CD4-positive, alpha-beta T cell treated with Interferon gamma for 1 hour (primary cell): ENCODE data around the gene SLC6A13.
"Not testable (repeated sequence)": the region's sequence is repeated elsewhere in the genome, so short reads cannot be mapped to it uniquely, and the experiment has no call there.

Experiments
- DNase-seq: peaks from one replicate; pipeline ENCODE4 v3.0.0-alpha.2; 2020

SLC6A13 gene

DNA sequence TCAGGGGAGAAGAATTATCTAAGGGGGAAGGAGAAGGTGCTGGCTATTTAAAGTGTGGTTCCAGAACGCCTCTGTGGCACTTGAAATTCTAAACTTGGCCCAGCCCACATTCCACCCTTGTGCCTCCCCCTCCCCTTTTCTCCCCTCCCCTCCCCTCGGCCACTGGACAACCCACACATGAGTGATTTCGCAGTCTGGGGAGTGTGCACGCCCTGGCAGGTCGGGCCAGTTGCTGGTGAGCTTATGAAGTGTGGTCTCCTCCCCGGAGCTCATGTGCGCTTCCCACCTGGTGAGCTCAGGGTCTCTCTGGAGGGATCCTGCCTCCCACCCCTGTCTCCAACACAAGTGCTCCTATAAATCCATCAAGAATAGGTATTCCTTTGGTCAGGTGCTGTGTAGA lies at the start of gene SLC6A13:
Gene SLC6A13 (minus strand): TSS at position 20 of the 400 bp plus-strand sequence. CDS start 2,784 bp downstream, outside the sequence.
- DNase-seq: no peak

- no peak for DNase-seq
These were observed 45.9 kb upstream of the SLC6A13 start for GRCh38 chr12:308511-308910.

DNA sequence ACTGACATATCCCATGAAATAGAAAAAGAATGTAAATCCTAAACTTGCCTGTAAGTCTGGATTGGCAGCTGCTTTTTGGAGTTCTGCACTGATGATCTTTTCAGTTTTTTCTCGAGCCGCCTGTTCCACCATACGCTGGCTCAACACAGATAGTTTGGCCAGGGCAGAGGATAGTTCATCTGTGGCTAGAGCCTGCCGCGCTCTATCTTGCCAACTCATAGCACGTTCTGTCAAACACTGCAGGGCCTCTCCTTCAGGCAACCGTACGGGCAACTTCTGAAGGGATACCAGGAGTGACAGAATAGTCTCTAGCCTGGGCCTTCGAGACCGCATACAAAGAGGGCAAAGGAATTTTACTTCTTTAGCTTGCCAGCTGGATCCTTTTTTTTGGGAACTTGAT lies 44.8 kb upstream of the SLC6A13 start:
- no peak for DNase-seq

DNA sequence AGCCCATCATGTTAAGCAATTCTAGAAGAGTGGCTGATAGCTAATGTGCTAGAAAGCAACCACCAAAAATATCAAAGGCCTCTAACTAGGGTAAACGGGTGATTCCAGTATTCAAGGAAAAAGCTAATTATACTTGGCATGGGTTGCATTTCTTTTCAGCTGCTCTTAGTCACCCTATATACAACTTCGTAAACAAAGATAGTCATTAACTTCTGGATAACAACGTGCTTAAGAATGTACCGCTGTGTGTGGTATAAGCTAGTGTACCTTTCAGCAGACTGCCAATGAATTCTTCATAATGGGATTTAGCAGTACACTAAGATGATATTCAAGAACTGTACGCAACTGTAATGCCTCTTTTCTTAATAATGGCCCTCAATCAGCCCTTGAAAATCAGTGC lies 42.2 kb upstream of the SLC6A13 start:
- DNase-seq: no peak

- DNase-seq: not testable (repeated sequence)
These were observed 40.1 kb upstream of the SLC6A13 start for GRCh38 chr12:302766-303165.

- not testable (repeated sequence) for DNase-seq
These were observed 37.5 kb upstream of the SLC6A13 start for GRCh38 chr12:300166-300565.

DNA sequence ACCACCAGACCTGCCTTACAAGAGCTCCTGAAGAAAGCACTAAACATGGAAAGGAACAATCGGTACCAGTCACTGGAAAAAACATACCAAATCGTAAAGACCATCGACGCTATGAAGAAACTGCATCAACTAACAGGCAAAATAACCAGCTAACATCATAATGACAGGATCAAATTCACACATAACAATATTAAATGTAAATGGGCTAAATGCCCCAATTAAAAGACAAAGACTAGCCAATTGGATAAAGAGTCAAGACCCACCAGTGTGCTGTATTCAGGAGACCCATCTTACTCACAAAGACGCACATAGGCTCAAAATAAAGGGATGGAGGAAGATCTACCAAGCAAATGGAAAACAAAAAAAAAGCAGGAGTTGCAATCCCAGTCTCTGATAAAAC lies 36.9 kb upstream of the SLC6A13 start:
- DNase-seq: not testable (repeated sequence)

GRCh38 chr12:298059-298458 lies 35.4 kb upstream of the SLC6A13 start:
- DNase-seq: not testable (repeated sequence)

DNA sequence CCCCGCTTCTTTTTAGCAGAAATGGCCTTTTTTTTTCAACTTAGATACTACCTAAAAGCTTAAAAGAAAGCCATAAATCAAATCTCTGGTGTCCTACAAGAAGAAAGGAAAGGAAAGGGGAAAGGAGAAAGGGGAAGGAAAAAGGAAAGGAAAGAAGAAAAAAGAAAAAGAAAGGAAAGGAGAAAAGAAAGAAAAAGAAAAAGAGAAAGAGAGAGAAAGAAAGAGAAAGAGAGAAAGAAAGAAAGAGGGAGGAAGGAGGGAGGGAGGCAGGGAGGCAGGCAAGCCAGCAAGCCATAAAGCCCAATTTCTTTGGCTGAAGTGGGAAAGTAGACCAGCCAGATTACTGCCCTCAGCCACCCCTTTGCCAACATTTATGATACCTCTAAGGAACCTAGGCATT lies 32.5 kb upstream of the SLC6A13 start:
- DNase-seq: no peak

GRCh38 chr12:293199-293598 lies 30.6 kb upstream of the SLC6A13 start:
- no peak for DNase-seq

GRCh38 chr12:292186-292585 lies 29.6 kb upstream of the SLC6A13 start:
- DNase-seq: no peak

DNA sequence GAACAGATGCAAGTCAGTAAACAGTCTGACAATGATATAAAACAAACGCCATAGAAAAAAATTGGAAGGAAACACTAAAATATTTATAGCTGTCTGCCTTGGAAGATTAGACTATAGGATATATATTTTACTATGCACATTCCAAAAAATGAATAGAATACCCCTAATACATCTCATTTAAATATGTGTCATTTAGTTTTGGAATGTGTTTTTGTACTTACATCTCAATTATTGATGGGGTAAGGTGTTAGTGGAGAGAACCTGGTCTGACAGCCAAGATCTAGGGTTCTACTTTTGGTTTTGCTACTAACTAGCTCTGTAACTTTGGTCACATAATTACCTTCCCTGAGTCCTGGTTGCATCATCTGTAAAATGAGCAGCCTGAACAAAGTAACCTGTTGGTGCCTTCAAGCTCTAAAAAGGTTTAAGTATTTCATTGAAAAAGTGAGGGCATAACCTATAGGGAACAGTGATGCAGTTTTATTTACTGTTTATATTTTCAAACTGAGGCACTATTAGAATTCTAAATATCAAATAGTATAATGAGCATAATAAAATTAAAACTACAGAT lies 28.6 kb upstream of the SLC6A13 start:
- DNase-seq: no peak

- DNase-seq: no peak
These were observed 26.1 kb upstream of the SLC6A13 start for GRCh38 chr12:288687-289086.

- no peak for DNase-seq
These were observed 24.1 kb upstream of the SLC6A13 start for GRCh38 chr12:286531-287300.

GRCh38 chr12:278046-278445 lies 15.4 kb upstream of the SLC6A13 start:
- no peak for DNase-seq

- DNase-seq: no peak
These were observed 13.2 kb upstream of the SLC6A13 start for GRCh38 chr12:275812-276211.

- DNase-seq: no peak
These were observed 10.7 kb upstream of the SLC6A13 start for GRCh38 chr12:273382-273781.

DNA sequence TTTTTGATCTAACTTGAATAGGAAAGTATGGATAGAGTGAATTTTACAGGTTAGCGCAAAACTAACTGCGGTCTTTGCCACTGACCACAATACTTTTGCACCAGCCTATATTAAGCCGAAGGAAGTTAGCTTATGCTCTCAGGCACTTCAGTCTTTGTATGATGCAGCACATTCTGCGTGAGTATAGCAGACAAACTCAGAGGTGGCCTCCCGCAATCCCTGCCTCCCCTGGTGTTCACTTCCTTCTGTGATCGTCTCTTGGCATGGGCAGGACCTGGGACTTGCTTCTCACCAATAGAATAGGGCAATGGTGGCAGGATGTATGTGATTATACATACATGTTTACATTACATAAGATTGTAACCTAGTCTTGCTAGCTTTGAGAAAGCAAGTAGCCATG lies 10.3 kb upstream of the SLC6A13 start:
- DNase-seq: no peak

- DNase-seq: no peak
These were observed 8.5 kb upstream of the SLC6A13 start for GRCh38 chr12:271161-271560.

DNA sequence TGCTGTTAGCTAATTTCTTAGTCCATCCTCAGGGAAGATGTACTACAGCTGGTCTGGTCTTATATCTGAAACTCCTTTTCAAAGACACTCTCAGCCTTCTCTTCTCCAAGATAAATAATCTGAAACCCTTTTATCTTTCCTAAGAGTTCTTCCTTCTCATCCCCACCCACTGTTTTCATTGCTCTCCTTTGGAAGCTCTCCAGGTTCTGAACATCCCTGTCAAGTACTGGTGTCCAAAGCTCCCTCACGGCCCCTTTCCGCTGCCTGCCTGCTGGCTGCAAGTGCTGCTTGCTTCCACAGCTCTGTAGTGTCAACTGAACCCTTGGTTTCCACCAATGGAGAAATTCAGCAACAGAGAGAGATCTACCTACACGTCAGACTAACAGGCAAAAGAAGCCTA lies 6.6 kb upstream of the SLC6A13 start:
- no peak for DNase-seq

- DNase-seq: no peak
These were observed 5.8 kb upstream of the SLC6A13 start for GRCh38 chr12:268483-268840.

- no peak for DNase-seq
These were observed 5.2 kb upstream of the SLC6A13 start for GRCh38 chr12:267581-268482.

GRCh38 chr12:265096-265495 lies 2.5 kb upstream of the SLC6A13 start:
- no peak for DNase-seq

GRCh38 chr12:264269-264668 lies 1.6 kb upstream of the SLC6A13 start:
- DNase-seq: no peak
